ENCODE measurements around the gene PRDX5.

- TF ChIP-seq, protein P1, sequence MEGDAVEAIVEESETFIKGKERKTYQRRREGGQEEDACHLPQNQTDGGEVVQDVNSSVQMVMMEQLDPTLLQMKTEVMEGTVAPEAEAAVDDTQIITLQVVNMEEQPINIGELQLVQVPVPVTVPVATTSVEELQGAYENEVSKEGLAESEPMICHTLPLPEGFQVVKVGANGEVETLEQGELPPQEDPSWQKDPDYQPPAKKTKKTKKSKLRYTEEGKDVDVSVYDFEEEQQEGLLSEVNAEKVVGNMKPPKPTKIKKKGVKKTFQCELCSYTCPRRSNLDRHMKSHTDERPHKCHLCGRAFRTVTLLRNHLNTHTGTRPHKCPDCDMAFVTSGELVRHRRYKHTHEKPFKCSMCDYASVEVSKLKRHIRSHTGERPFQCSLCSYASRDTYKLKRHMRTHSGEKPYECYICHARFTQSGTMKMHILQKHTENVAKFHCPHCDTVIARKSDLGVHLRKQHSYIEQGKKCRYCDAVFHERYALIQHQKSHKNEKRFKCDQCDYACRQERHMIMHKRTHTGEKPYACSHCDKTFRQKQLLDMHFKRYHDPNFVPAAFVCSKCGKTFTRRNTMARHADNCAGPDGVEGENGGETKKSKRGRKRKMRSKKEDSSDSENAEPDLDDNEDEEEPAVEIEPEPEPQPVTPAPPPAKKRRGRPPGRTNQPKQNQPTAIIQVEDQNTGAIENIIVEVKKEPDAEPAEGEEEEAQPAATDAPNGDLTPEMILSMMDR (IDR thresholded peaks at IDR 0.05) = no peak
- no peak for TF ChIP-seq POLR2A (IDR thresholded peaks at IDR 0.05)
These were observed 26.9 kb downstream of the PRDX5 start for GRCh38 chr11:64344787-64345186.
